ENCODE data around the gene TTC33.

TTC33 gene, protein sequence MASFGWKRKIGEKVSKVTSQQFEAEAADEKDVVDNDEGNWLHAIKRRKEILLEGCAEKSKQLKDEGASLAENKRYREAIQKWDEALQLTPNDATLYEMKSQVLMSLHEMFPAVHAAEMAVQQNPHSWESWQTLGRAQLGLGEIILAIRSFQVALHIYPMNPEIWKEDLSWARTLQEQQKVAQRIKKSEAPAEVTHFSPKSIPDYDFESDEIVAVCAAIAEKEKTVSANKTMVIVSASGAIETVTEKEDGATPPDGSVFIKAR

DNA sequence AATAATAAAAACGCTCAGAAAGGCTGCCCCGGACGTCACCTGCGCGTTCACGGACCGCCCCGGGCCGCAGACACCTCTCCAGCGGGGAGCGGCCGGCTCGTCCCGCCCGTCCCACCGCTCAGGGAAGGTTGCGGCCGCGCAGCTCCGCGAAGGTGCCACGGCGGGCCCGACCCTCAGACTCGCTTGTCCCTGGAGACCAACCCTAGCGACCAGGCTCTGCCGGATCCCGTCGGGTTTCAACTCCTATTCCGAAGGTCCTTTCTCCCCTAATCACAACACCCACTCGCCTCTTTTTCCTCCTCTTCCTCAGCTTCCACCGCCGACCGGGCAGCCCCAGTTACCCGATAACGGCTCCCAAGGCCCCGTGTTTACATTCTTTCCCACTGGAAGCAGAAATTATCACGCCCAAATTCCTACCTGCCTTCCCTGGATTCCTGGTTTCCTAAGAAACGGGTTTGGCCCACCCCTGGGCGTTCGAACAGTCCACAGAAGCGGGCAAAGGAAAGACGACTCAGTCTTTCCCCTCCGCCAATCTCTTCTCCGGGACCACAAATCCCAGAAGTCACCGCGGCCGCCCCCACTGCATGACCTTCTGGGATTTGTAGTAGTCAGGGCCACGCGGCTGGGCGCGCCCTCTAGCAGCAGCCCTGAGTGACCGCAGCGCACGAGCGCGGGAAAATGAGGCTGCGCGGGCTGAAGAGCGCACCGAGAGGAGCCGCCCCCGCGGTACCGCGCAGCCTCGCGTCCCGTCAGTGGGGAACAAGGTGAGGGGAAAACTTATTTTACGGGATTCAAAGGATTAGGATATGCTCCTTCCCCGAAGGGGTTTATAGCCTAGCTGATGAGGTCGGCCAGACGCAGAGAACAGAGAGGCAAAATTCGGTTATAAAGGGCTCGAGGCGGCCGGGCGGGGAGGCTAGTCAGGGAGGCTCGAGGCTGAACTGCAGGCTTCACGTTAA lies at the start of gene TTC33:
TSS of gene TTC33 (minus strand) at position 555 of the 959 bp plus-strand sequence. CDS start 8,943 bp downstream, outside the sequence.
- peak within 1 kb of the TSS; percentile 65 for H3K27ac ChIP-seq
- TF ChIP-seq ZFX (IDR thresholded peaks at IDR 0.05), result peak; percentile 59
- TF ChIP-seq, protein P1, sequence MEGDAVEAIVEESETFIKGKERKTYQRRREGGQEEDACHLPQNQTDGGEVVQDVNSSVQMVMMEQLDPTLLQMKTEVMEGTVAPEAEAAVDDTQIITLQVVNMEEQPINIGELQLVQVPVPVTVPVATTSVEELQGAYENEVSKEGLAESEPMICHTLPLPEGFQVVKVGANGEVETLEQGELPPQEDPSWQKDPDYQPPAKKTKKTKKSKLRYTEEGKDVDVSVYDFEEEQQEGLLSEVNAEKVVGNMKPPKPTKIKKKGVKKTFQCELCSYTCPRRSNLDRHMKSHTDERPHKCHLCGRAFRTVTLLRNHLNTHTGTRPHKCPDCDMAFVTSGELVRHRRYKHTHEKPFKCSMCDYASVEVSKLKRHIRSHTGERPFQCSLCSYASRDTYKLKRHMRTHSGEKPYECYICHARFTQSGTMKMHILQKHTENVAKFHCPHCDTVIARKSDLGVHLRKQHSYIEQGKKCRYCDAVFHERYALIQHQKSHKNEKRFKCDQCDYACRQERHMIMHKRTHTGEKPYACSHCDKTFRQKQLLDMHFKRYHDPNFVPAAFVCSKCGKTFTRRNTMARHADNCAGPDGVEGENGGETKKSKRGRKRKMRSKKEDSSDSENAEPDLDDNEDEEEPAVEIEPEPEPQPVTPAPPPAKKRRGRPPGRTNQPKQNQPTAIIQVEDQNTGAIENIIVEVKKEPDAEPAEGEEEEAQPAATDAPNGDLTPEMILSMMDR (conservative IDR thresholded peaks at IDR 0.05), result peak; percentile 82

DNA sequence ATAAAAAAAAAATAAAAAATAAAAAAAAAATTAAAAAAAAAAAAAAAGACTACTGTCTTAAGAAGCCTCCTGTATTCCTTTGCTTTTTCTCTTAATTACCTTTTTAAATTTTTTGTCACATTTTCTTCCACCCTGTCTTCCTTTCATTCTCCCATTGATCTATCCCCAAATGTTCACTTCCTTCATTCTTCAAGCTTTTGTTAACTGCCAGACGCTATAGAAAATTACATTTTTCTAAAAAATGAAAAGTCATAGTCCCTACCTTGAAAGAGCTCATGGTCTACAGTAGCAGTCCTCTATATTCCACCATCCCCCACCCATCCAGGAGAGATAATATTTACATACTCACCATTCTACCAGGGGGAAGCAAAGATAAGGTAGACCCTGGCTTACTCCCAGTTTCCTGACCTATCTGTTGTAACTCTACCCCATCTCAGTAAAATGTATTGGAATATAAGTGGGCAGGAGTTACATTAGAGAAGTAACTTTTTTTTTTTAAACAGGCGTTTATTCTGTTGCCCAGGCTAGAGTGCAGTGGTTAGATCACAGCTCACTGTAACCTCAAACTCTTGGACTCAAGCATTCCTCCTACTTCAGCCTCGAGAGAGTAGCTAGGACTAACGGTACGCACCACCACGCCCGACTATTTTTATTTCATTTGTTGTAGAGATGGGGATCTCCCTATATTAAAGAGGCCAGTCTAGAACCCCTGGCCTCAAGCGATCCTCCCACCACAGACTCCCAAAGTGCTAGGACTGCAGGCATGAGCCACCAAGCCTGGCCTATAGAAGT lies 46.2 kb upstream of the TTC33 start:
- no peak overlapping the region for H3K27ac ChIP-seq
- TF ChIP-seq, protein P1 (conservative IDR thresholded peaks at IDR 0.05), result no peak
- TF ChIP-seq ZFX (IDR thresholded peaks at IDR 0.05), result no peak

DNA sequence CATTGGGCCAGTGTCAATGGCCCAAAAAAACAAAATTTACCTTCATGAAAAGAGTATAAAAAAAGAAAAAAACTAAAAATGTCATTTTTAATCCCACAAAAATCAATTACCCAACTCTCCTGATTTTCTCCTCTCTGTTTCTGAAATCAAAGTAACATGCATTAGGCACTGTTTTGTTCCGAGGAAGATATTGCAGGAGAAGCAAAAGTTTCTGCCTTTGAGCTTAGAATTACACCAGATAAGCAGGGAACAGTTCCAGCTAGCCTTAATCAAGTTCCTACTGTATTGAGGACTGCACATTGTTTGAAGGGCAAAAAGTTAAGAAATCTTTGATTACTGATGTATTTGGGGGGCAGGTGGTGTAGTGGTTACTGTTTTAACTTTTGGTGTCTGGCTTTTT lies 43.5 kb upstream of the TTC33 start:
- no peak for TF ChIP-seq ZFX (IDR thresholded peaks at IDR 0.05)
- TF ChIP-seq, protein P1 (conservative IDR thresholded peaks at IDR 0.05), result no peak
- H3K27ac ChIP-seq, result no peak overlapping the region

DNA sequence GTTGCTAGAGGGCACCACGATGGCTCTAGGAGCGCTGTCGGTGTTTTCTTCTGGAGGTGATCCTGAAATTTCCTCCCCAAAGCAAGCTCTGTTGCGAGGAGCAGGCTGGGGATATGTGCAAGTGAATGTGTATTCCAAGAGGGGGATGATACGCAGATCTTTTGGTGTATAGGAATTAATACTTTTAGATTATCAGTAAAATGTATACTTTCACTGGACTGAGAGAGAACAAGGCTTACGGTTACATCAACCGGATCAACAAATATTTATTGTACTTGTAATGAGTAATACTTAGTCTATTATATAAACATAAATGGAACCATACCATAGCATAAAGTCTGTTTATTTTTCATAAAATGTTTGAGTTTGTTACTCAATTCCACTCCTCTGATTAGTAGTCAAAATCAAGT lies 43.0 kb upstream of the TTC33 start:
- H3K27ac ChIP-seq, result peak overlapping the region; percentile 98
- TF ChIP-seq ZFX (IDR thresholded peaks at IDR 0.05), result no peak
- TF ChIP-seq, protein P1 (conservative IDR thresholded peaks at IDR 0.05), result no peak

DNA sequence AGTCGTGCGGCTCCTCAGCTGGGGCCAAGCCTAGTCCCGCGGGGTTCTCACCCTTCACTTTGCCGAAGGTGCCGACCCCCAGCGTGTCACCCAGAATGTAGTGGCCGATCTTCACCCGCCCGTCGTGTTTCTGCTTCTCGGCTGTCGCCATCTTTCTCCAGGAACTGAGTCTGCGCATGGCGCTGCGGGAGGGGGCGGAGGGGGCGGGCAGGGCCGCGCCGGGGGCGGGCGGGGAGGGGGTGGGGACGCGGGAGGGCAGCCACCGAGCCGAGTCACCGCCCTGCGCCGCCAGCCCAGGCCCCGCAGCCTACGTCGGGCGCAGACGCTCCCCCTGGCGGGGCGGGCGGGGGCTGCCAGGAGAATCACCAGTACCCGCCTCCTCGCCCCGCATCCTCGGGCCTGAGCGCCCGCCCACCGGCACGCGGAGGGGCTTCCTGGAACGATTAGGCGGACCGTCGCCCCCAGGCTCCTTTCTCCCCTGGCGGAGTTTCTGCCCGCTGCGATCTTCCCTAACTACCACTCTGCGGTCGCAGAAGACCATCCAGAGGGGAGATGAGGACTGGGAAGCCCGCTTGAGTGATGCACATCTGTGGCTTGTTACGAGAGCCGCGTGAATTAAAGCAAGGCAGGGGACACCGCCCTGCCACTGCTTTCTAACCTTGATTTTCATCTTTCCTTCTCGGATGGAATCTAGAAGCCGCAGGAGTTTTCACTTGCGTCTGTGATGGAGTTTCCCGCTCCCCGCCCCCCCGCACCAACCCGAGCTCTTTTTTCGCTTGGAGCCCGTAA lies 42.4 kb upstream of the TTC33 start, which contains the start of gene PRKAA1:
TSS of gene PRKAA1 (minus strand) at position 363 of the 789 bp plus-strand sequence. CDS start at position 178, 185 bp downstream.
- H3K27ac ChIP-seq, result peak within 1 kb of the TSS; percentile 98
- TF ChIP-seq, protein P1 (conservative IDR thresholded peaks at IDR 0.05), result peak; percentile 83
- TF ChIP-seq ZFX (IDR thresholded peaks at IDR 0.05), result no peak

DNA sequence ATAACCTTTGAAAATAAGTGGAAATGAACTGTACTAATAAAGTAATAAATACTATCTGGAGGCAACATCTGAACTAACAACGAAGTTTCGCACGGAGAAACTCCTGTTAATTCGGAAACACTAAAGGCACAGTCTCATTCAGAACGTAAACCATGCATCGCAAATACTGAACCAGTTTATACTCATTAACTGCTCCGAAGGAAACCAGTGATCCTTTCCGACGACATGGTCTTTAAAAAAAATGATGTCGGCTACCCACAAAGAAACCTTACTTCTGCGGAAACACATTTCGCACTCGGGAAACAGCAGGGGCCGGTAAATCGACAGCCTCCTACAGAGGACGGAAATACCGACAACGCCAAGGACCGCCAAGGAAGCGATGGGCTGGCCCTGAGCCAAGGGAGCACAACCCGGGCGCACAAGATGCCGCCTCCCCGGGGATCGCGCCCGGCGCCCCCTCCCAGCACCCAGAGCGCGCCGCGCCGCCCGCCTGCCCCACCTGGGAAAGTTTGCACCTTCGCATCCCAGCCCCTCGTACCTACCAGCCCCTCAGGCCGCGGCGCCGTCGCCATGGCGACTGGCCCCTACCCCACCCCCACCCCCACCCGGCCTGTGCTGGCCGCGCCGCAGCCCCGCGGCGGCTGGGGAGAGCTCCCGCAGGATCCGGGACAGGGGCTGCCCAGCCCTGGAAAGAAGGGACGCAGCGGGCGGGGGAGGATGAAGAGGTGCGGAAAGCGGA lies 41.7 kb upstream of the TTC33 start:
- TF ChIP-seq ZFX (IDR thresholded peaks at IDR 0.05), result peak; percentile 35; the same call in 1 of the 2 replicates
- TF ChIP-seq, protein P1 (conservative IDR thresholded peaks at IDR 0.05), result no peak
- H3K27ac ChIP-seq, result peak overlapping the region; percentile 98

All from C4-2B (cell line).